Heart left ventricle (tissue), 16 donors: ENCODE data around the gene C1GALT1C1L. TPM values are rescaled to one million over a fixed set of nuclear protein-coding genes. Genes with fewer than 3 reads are reported as not detected.

Experiments
- ATAC-seq, 4 donors: fragments of 200-7000 bp; cut with Tn5 transposase; one replicate each; pipeline ENCODE4 v1.9.1; 2020 to 2022; ENCODE audit warnings: moderate library complexity in 4 of 4, mild to moderate bottlenecking in 3 of 4, moderate number of reproducible peaks in 1 of 4
- DNase-seq, 5 donors: peaks; one replicate each; pipeline ENCODE4 v3.0.0-alpha.2; 2020
- H3K27ac ChIP-seq, 12 donors: fragments of 200-600 bp; sonication (generic) in 4 of 12; one replicate each; pipeline versions ENCODE4 v1.5.0 to v1.8.0; 2016 to 2022; ENCODE audit warnings: mild to moderate bottlenecking in 2 of 12
- H3K27me3 ChIP-seq, 9 donors: fragments of 200-600 bp; sonication (generic) in 2 of 9; one replicate each; pipeline versions ENCODE4 v1.5.1 to v1.8.0; 2016 to 2022; ENCODE audit warnings: mild to moderate bottlenecking in 3 of 9
- H3K36me3 ChIP-seq, 9 donors: fragments of 200-600 bp; sonication (generic) in 2 of 9; one replicate each; pipeline versions ENCODE4 v1.5.0 to v1.8.0; 2018 to 2022; ENCODE audit warnings: mild to moderate bottlenecking in 2 of 9
- H3K4me1 ChIP-seq, 12 donors: fragments of 200-600 bp; sonication (generic) in 4 of 12; one replicate each; pipeline versions ENCODE4 v1.5.0 to v1.8.0; 2016 to 2022; ENCODE audit warnings: mild to moderate bottlenecking in 3 of 12
- H3K4me3 ChIP-seq, 12 donors: fragments of 200-600 bp; sonication (generic) in 4 of 12; one replicate each; pipeline versions ENCODE4 v1.5.0 to v1.8.0; 2017 to 2022; ENCODE audit warnings: mild to moderate bottlenecking in 9 of 12, moderate library complexity in 4 of 12
- H3K9me3 ChIP-seq, 12 donors: fragments of 200-600 bp; sonication (generic) in 4 of 12; one replicate each; pipeline versions ENCODE4 v1.5.0 to v1.8.0; 2016 to 2022; ENCODE audit warnings: mild to moderate bottlenecking in 1 of 12
- CTCF ChIP-seq, 12 donors: fragments of 200-600 bp; sonication (generic) in 4 of 12; IDR thresholded peaks; one replicate each; pipeline versions ENCODE4 v1.5.0 to v1.8.0; 2018 to 2022; ENCODE audit warnings: antibody characterized with exemption in 12 of 12, mild to moderate bottlenecking in 5 of 12
- POLR2A ChIP-seq, 2 donors: fragments of 450-650 bp; IDR thresholded peaks; one replicate each; pipeline ENCODE4 v1.6.1; 2017; ENCODE audit warnings: antibody characterized with exemption in 2 of 2, mild to moderate bottlenecking in 2 of 2, moderate library complexity in 2 of 2
- WGBS, 4 donors: extraction: QIAGEN DNeasy Blood & Tissue Kit in 2 of 4; methylation state at CpG; one replicate each; pipeline versions ENCODE4 v1.1.5 to v1.1.7; 2013 to 2018; 5-methylcytosine and 5-hydroxymethylcytosine counted together
- intact Hi-C, 10 donors: fragments of 100-400 bp; cut with DNase I; formaldehyde crosslinking; loops; one replicate each; pipeline versions ENCODE4 v1.11.1 to v1.14.2; 2022
- polyA plus RNA-seq, 2 donors: library from polyadenylated mRNA; stranded (reverse); fragments of 200-250 nt; gene quantifications; one replicate each; pipeline ENCODE4 v1.2.3, GENCODE V29; 2013
- total RNA-seq, 9 donors: library from RNA; depleted of rRNA in 2 of 9; stranded (reverse); fragments of >200 nt in 2 of 9; fragmentation: NEBNext Ultra II Directional in 3 of 9; extraction: Animal tissue kit (Norgen Biotek cat#: 25700) in 3 of 9; gene quantifications; one replicate each; pipeline versions ENCODE4 v1.1.0 to v1.2.4, GENCODE V29; 2016 to 2023
- donor health status: ischemic (EF 13 %, LVEDD 7.1; RV severe dilation, severe dysfunction).
- donor health status: healthy with polysubstance abuse.
- donor health status: DM: no; HTN: yes; CAD: no.
- donor health status: DM: no; HTN: no; CAD: no.
- donor health status: ischemic (EF 25% LVEDD 6.9; RV normal size, moderate dysfunction).
- donor health status: ischemic (EF 25% LVEDD 5.7; RV mildly dilated, moderate dysfunction).
- donor health status: healthy.
- donor health status: DM: yes; HTN: yes; CAD: no.
- donor health status: ischemic (EF 35%, LVEDD 5.7; RV mildly dilated, moderate dysfunction).
- donor health status: nonischemic (EF 11% LVEDD 7.7; RV severe dilation, severe dysfunction).
- donor health status: DM: yes; HTN: yes; CAD: no.
- donor health status: PGD.
- donor health status: ischemic (EF 29% LVEDD 5.4; RV normal size, mild dysfunction).
- donor health status: nonischemic (EF 23%, LVEDD 6.1; RV moderate dilation, normal function).

The C1GALT1C1L gene
- total and polyA plus RNA-seq, 11 donors = 0.30 to 1.7 (median 0.88) TPM; not detected in 1

GRCh38 chr2:43708891-43709290, 32.7 kb upstream of the C1GALT1C1L start:
- no peak overlapping the region for H3K27ac ChIP-seq
- intact Hi-C loops = no loop called here
- ATAC-seq = no peak
- no peak overlapping the region for H3K4me3 ChIP-seq
- no peaks in the 10 kb centered on the region for H3K9me3 ChIP-seq
- TF ChIP-seq POLR2A (IDR thresholded peaks at IDR 0.05) (no peak), CTCF (IDR thresholded peaks at IDR 0.05) (no peak)
- peaks cover 0 to 1% (median 0%) of the 10 kb centered on the region in 12 donors for H3K4me1 ChIP-seq
- DNase-seq = no peak
- peaks cover 0 to 33% (median 0%) of the 10 kb centered on the region in 9 donors for H3K36me3 ChIP-seq
- peaks cover 0 to 3% (median 0%) of the 10 kb centered on the region in 9 donors for H3K27me3 ChIP-seq

- ATAC-seq (no peak), DNase-seq (no peak)
- no peak overlapping the region for H3K4me3 ChIP-seq
- peak overlapping the region in 3 of 12 donors; percentile 0 to 33 (median 17) for H3K27ac ChIP-seq
- intact Hi-C loops = no loop called here
- peaks cover 0 to 3% (median 0%) of the 10 kb centered on the region in 9 donors for H3K27me3 ChIP-seq
- H3K36me3 ChIP-seq = peaks cover 0 to 31% (median 0%) of the 10 kb centered on the region in 9 donors
- 85 to 87% (median 86%) methylated on average over 6 of the region's 6 CpGs for WGBS, 4 donors
- TF ChIP-seq CTCF (IDR thresholded peaks at IDR 0.05) (no peak), POLR2A (IDR thresholded peaks at IDR 0.05) (no peak)
- H3K4me1 ChIP-seq = no peaks in the 10 kb centered on the region
- no peaks in the 10 kb centered on the region for H3K9me3 ChIP-seq
These were observed 31.9 kb upstream of the C1GALT1C1L start for GRCh38 chr2:43708178-43708577.

GRCh38 chr2:43707255-43708015, 31.2 kb upstream of the C1GALT1C1L start:
- Histone ChIP-seq H3K4me1 (no peaks in the 10 kb centered on the region), H3K27me3 (peaks cover 0 to 8% (median 0%) of the 10 kb centered on the region in 9 donors), H3K36me3 (peaks cover 0 to 23% (median 0%) of the 10 kb centered on the region in 9 donors), H3K4me3 (no peak overlapping the region), H3K27ac (peak overlapping the region in 8 of 12 donors; percentile 0 to 52 (median 36)), H3K9me3 (no peaks in the 10 kb centered on the region)
- ATAC-seq (peak; percentile 76 to 99 (median 92)), DNase-seq (peak; percentile 49 to 75 (median 60))
- no peak for TF ChIP-seq POLR2A (IDR thresholded peaks at IDR 0.05)
- TF ChIP-seq CTCF (IDR thresholded peaks at IDR 0.05) = no peak
- intact Hi-C loops = no loop called here
- WGBS, 4 donors = 37 to 59% (median 52%) methylated on average over 7 of the region's 7 CpGs

- TF ChIP-seq POLR2A (IDR thresholded peaks at IDR 0.05) (no peak), CTCF (IDR thresholded peaks at IDR 0.05) (no peak)
- DNase-seq (no peak), ATAC-seq (no peak)
- intact Hi-C loops = no loop called here
- Histone ChIP-seq H3K4me1 (peaks cover 0 to 10% (median 0%) of the 10 kb centered on the region in 12 donors), H3K36me3 (peaks cover 0 to 2% (median 0%) of the 10 kb centered on the region in 9 donors), H3K9me3 (no peaks in the 10 kb centered on the region), H3K27ac (no peak overlapping the region), H3K27me3 (peaks cover 0 to 8% (median 0%) of the 10 kb centered on the region in 9 donors), H3K4me3 (no peak overlapping the region)
These were observed 24.9 kb upstream of the C1GALT1C1L start for GRCh38 chr2:43701111-43701510.
